Glutamatergic neuron (in vitro differentiated cells): Measurements from ENCODE around the gene FNDC1. TPM values are rescaled to one million over a fixed set of nuclear protein-coding genes. Genes with fewer than 3 reads are reported as not detected.

Experiments used
- DNase-seq: peaks from one replicate; pipeline ENCODE4 v3.0.0; 2022
- H3K27ac Mint-ChIP-seq: one replicate; pipeline ENCODE4 v1.8.0; 2020; ENCODE audit warnings: mild to moderate bottlenecking, mixed read lengths, inconsistent platforms; ENCODE audit not compliant: unreplicated experiment
- H3K27me3 Mint-ChIP-seq: one replicate; pipeline ENCODE4 v1.8.0; 2020; ENCODE audit warnings: mild to moderate bottlenecking, moderate library complexity, mixed read lengths, inconsistent platforms; ENCODE audit not compliant: unreplicated experiment
- H3K36me3 Mint-ChIP-seq: one replicate; pipeline ENCODE4 v1.8.0; 2020; ENCODE audit warnings: mild to moderate bottlenecking, mixed read lengths, inconsistent platforms; ENCODE audit not compliant: unreplicated experiment
- H3K4me1 Mint-ChIP-seq: one replicate; pipeline ENCODE4 v1.8.0; 2020; ENCODE audit warnings: mild to moderate bottlenecking, low read depth, mixed read lengths, inconsistent platforms; ENCODE audit not compliant: unreplicated experiment
- H3K4me3 Mint-ChIP-seq: one replicate; pipeline ENCODE4 v1.8.0; 2020; ENCODE audit warnings: mild to moderate bottlenecking, mixed read lengths, inconsistent platforms; ENCODE audit not compliant: unreplicated experiment
- H3K9me3 Mint-ChIP-seq: one replicate; pipeline ENCODE4 v1.8.0; 2020; ENCODE audit warnings: mild to moderate bottlenecking, moderate library complexity, mixed read lengths, inconsistent platforms; ENCODE audit not compliant: unreplicated experiment
- total RNA-seq: library from RNA; stranded (reverse); fragmentation: NEBNext Ultra II Directional; extraction: Animal tissue kit (Norgen Biotek cat#: 25700); gene quantifications from one replicate; pipeline ENCODE4 v1.2.1, GENCODE V29; 2021; ENCODE audit not compliant: unreplicated experiment
- TF ChIP-seq, protein P1 (sequence below): fragments of 200-600 bp; sonication (generic); IDR thresholded peaks from one replicate; pipeline ENCODE4 v1.5.0; 2021; ENCODE audit not compliant: partially characterized antibody, unreplicated experiment

FNDC1 gene
- total RNA-seq, 1 donor from 2014 or later = 0.88 TPM

DNA sequence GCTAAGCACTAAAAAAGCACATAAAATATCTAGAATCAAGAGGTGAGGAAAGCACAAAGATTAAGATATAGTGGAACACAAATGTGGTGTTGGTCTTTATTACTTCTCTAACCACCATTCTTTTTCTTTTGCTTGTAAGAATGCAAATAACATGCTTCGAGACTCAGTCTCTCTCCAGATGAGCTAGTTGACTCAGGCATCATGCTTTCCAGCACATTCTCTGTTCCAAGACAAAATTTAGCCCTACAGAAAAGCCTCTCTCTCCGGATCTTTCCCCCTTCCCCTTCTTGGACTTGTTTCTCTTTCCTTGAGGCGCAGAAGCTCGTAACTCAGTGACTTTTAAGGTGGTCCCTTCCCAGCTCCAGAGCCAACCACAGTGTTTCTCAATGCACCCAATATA is 91.0 kb downstream of the FNDC1 start:
- Mint-ChIP-seq H3K36me3 (no peaks in the 10 kb centered on the region), H3K27me3 (peaks cover 2% of the 10 kb centered on the region), H3K4me3 (no peak overlapping the region), H3K4me1 (no peaks in the 10 kb centered on the region), H3K9me3 (no peaks in the 10 kb centered on the region), H3K27ac (no peak overlapping the region)
- no peak for DNase-seq
- TF ChIP-seq, protein P1, sequence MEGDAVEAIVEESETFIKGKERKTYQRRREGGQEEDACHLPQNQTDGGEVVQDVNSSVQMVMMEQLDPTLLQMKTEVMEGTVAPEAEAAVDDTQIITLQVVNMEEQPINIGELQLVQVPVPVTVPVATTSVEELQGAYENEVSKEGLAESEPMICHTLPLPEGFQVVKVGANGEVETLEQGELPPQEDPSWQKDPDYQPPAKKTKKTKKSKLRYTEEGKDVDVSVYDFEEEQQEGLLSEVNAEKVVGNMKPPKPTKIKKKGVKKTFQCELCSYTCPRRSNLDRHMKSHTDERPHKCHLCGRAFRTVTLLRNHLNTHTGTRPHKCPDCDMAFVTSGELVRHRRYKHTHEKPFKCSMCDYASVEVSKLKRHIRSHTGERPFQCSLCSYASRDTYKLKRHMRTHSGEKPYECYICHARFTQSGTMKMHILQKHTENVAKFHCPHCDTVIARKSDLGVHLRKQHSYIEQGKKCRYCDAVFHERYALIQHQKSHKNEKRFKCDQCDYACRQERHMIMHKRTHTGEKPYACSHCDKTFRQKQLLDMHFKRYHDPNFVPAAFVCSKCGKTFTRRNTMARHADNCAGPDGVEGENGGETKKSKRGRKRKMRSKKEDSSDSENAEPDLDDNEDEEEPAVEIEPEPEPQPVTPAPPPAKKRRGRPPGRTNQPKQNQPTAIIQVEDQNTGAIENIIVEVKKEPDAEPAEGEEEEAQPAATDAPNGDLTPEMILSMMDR = no peak

DNA sequence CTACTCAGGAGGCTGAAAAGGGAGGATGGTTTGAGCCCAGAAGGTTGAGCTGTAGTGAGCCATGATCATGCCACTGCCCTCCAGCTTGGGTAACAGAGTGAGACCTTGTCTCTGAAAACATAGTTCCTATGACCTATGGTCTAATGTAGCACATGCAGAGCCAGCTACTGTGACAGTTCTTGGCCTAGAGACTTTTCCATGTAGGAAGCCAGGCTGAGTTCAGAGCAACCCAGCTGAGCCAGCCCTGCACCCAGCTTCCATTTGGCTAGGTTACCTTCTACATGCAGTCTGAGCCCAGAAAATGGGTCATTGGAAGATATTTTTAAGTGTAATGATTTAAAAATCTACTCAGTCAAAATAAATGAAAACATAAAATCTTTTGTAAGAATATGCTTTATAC is 92.8 kb downstream of the FNDC1 start:
- no peak overlapping the region for H3K27ac Mint-ChIP-seq
- no peaks in the 10 kb centered on the region for H3K9me3 Mint-ChIP-seq
- H3K27me3 Mint-ChIP-seq = peaks cover 2% of the 10 kb centered on the region
- TF ChIP-seq, protein P1 = no peak
- no peak overlapping the region for H3K4me3 Mint-ChIP-seq
- H3K4me1 Mint-ChIP-seq = no peaks in the 10 kb centered on the region
- DNase-seq = no peak
- no peaks in the 10 kb centered on the region for H3K36me3 Mint-ChIP-seq

DNA sequence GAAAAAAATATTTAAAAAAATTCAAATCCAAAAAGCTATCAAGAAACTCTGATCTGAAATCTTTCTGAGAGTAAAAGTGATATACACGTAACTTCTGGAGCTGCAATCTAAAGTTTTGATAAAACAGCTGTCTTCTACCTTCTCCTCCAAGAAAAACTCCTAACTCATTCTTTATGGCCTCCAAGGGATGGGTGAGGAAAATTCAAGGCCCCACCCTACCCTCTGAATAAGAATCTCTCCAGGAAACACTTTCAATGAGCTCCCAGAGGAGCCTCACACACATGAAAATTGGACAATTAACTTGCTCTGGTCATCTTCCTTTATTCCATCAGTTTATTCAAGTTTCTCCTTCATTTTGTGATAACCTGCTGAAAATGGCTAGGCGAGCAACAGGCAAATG is 93.4 kb downstream of the FNDC1 start:
- no peaks in the 10 kb centered on the region for H3K9me3 Mint-ChIP-seq
- H3K27ac Mint-ChIP-seq = no peak overlapping the region
- no peak overlapping the region for H3K4me3 Mint-ChIP-seq
- no peaks in the 10 kb centered on the region for H3K36me3 Mint-ChIP-seq
- no peak for DNase-seq
- TF ChIP-seq, protein P1 = no peak
- H3K27me3 Mint-ChIP-seq = peaks cover 2% of the 10 kb centered on the region
- H3K4me1 Mint-ChIP-seq = no peaks in the 10 kb centered on the region

DNA sequence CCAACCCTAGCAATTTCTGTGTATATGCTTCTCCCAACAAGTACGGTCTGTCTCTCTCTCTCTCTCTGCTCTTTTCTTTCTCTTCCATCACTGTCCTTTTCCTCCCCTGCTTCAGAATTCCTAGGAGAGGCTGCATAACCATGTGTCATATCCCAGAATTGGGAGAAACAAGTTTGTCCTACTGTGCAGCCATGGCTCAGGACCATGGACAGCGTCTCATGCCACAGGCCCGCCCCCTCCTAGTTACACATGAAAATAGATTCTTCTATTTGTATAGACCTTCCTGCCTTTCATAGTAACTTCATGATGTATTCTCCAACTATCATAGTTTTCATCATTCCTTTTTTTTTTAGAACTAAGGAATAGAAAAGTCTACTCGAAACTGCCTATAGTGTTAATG is 98.0 kb downstream of the FNDC1 start:
- H3K4me3 Mint-ChIP-seq = no peak overlapping the region
- H3K27me3 Mint-ChIP-seq = no peaks in the 10 kb centered on the region
- TF ChIP-seq, protein P1 = no peak
- no peak overlapping the region for H3K27ac Mint-ChIP-seq
- H3K9me3 Mint-ChIP-seq = no peaks in the 10 kb centered on the region
- no peaks in the 10 kb centered on the region for H3K36me3 Mint-ChIP-seq
- no peak for DNase-seq
- H3K4me1 Mint-ChIP-seq = no peaks in the 10 kb centered on the region

DNA sequence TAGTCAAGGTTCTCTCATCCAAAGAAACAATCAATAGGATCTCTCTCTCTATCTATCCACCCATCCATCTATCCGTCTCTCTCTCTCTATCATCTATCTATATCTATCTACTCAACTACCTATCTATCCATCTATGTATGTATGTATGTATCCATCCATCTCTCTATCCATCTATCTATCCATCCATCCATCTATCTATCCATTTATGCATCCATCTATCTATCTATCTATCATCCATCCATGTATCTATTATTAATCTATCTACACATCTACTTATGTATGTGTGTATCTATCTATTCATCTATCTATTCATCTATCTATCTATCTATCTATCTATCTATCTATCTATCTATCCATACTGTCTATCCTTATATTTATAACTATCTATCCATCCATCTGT is 99.3 kb downstream of the FNDC1 start:
- H3K4me3 Mint-ChIP-seq = no peak overlapping the region
- H3K4me1 Mint-ChIP-seq = no peaks in the 10 kb centered on the region

More for the DNA sequence above, 99.3 kb downstream of the FNDC1 start:
- no peak overlapping the region for H3K27ac Mint-ChIP-seq
- H3K36me3 Mint-ChIP-seq = no peaks in the 10 kb centered on the region
- no peak for DNase-seq
- H3K27me3 Mint-ChIP-seq = no peaks in the 10 kb centered on the region
- no peaks in the 10 kb centered on the region for H3K9me3 Mint-ChIP-seq
- TF ChIP-seq, protein P1 = no peak
